ENCODE results near the gene ELAVL3. TPM values are rescaled to one million over a fixed set of nuclear protein-coding genes. Genes with fewer than 3 reads are reported as not detected.
A peak's percentile ranks its signal among the peaks of the same experiment; 100 is the strongest.

ELAVL3 gene
- total and polyA plus RNA-seq, 2 donors (not counting 3 experiments of a cell fraction or from before 2014, with no cell fraction given) = not detected

DNA sequence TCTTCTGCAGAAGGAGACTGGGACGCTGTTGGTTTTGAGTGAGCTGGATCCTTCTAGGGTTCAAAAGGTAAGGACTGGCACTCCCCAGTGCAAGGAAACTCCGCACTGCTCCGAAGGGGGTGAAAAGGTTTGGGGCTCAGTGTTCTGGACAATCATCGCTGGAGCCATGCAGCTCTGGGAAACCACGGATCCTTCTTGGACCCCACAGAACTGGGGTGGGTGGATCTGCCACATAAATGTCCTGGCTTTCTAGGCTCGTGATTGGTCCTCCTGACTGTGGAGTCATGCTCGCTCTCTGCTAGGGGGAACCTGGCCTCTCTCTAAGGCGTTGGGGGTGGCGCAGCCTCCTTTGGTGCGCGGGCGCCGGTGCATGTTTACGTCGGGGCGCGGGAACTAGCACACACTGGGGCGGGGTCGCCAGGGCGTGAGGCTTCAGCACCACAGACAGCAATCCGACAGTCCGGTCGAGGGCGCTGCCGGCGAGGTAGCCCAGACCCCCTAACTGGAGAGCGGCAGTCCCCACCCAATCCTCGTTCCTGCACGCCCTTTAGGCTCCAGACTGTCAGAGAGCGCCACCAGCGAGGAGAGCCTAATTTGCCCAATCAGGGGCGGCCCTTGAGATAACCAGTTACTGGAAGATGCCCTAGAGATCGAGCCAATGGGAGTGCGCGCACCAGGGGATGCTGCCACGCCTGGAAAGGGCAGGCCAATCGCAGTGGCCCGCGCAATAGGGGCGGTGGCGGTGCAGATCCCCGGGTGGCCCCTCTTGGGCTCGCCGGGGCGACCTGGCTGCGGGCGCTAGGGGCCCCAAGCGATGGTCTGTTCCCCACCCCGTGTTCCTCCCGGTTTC lies 913 bp upstream of the ELAVL3 start:
- no peak for TF ChIP-seq FOS (IDR thresholded peaks at IDR 0.05; ENCODE audit: borderline replicate concordance, insufficient read depth, low read length)
- no peak for TF ChIP-seq MAX (IDR thresholded peaks at IDR 0.05; ENCODE audit: insufficient read depth, insufficient read length)
- TF ChIP-seq, protein P1, sequence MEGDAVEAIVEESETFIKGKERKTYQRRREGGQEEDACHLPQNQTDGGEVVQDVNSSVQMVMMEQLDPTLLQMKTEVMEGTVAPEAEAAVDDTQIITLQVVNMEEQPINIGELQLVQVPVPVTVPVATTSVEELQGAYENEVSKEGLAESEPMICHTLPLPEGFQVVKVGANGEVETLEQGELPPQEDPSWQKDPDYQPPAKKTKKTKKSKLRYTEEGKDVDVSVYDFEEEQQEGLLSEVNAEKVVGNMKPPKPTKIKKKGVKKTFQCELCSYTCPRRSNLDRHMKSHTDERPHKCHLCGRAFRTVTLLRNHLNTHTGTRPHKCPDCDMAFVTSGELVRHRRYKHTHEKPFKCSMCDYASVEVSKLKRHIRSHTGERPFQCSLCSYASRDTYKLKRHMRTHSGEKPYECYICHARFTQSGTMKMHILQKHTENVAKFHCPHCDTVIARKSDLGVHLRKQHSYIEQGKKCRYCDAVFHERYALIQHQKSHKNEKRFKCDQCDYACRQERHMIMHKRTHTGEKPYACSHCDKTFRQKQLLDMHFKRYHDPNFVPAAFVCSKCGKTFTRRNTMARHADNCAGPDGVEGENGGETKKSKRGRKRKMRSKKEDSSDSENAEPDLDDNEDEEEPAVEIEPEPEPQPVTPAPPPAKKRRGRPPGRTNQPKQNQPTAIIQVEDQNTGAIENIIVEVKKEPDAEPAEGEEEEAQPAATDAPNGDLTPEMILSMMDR (IDR thresholded peaks at IDR 0.05; ENCODE audit: extremely low read depth in 1 of 2, insufficient read depth in 1 of 2, low read depth in 1 of 2, low read length in 2 of 2) = no peak
- TF ChIP-seq POLR2A (IDR thresholded peaks at IDR 0.05; ENCODE audit: low read depth, low read length) = no peak
- TF ChIP-seq POLR2AphosphoS5 (IDR thresholded peaks at IDR 0.05; ENCODE audit: insufficient read depth, low read depth, low read length) = no peak
- no peak for TF ChIP-seq MYC (IDR thresholded peaks at IDR 0.05; ENCODE audit: low read depth, low read length)
- TF ChIP-seq EZH2 (IDR thresholded peaks at IDR 0.05; ENCODE audit: borderline replicate concordance, low read depth, low read length, severe bottlenecking) = peak; percentile 11
- TF ChIP-seq GATA2 (IDR thresholded peaks at IDR 0.05; ENCODE audit: insufficient read depth, insufficient read length, low read depth, low read length) = no peak
- H3K27me3 ChIP-seq (ENCODE audit: control insufficient read depth in 2 of 2, insufficient read depth in 2 of 2, low read length in 2 of 2) = peaks cover 13 to 25% of the 10 kb centered on the region in 2 experiments
- H3K9me1 ChIP-seq (replicated peaks; ENCODE audit: control insufficient read depth, extremely low read depth, insufficient read depth, low read length) = no peaks in the 10 kb centered on the region
- CTCF ChIA-PET = interaction anchor here (0.6 to 2.5 kb wide), 30 partner anchors 11 to 446 kb away, joined by 3 to 48 read pairs (median 5); partner anchors contain the start of genes CCDC159, ELOF1, EPOR and ODAD3
- peak; percentile 81 for DNase-seq (ENCODE audit: low read depth, low spot score)
- dilution Hi-C loops (cut with MboI; ENCODE audit: extremely low pct_ligation_motif_present, low sequenced_read_pairs) = no loop called here
- no peaks in the 10 kb centered on the region for H4K20me1 ChIP-seq (replicated peaks; ENCODE audit: control insufficient read depth, extremely low read depth, insufficient read depth, low read length)
- H3K4me1 ChIP-seq (ENCODE audit: control insufficient read depth, extremely low read depth, insufficient read depth, low read length) = peaks cover 3% of the 10 kb centered on the region
- H3K9ac ChIP-seq (replicated peaks; ENCODE audit: extremely low read depth, insufficient read depth, low read length) = no peak overlapping the region
- BruUV-seq (replicated peaks) = no TSS peak
- H3K9me3 ChIP-seq (replicated peaks; ENCODE audit: control insufficient read depth, insufficient read depth, low read length) = no peaks in the 10 kb centered on the region
- no peaks in the 10 kb centered on the region for H3K36me3 ChIP-seq (ENCODE audit: control insufficient read depth in 2 of 2, extremely low read depth in 1 of 2, insufficient read depth in 2 of 2, low read length in 2 of 2)
- peak overlapping the region in 1 of 3 experiments; percentile 27 for H3K4me3 ChIP-seq (replicated peaks in 1 of 3; ENCODE audit: insufficient read depth in 1 of 3, low read depth in 1 of 3, low read length in 3 of 3)
- H3K27ac ChIP-seq (ENCODE audit: insufficient read depth, low read depth, low read length) = no peak overlapping the region
- no peak overlapping the region for H3K4me2 ChIP-seq (ENCODE audit: insufficient read depth, low read length)
- H3K79me2 ChIP-seq (ENCODE audit: control insufficient read depth, insufficient read depth, low read length) = no peaks in the 10 kb centered on the region
- FAIRE-seq = peak; percentile 89
- intact Hi-C loops (cut with micrococcal nuclease) = loop anchor here (1.0 to 2.0 kb wide), 4 partner anchors 46 to 239 kb away; partner anchors contain the start of genes ODAD3 and PRKCSH
- no peak overlapping the region for H2AFZ ChIP-seq (ENCODE audit: low read depth, low read length)
- POLR2A ChIA-PET = interaction anchor here (1.0 to 1.2 kb wide), 2 partner anchors 101 to 185 kb away, joined by 3 to 4 read pairs; partner anchors contain the start of gene TSPAN16

Data from endothelial cell of umbilical vein (primary cell).